Endothelial cell of umbilical vein (primary cell): ENCODE data around the gene MACROD2. TPM values are rescaled to one million over a fixed set of nuclear protein-coding genes. Genes with fewer than 3 reads are reported as not detected.

Experiments
- BruUV-seq: library from RNA; stranded (reverse); fragments of 400-500 nt; replicated peaks from 2 replicates; lab custom pipeline; 2021; lab: Mats Ljungman, UMichigan
- CTCF ChIA-PET: fragments of 300-600, 350-600 bp; sonication (Branson Sonifier 250); formaldehyde crosslinking; loops from one replicate; lab custom pipeline; 2021; ENCODE audit warnings: antibody characterized with exemption, inconsistent platforms; lab: Charles Lee
- POLR2A ChIA-PET: fragments of 300-600, 350-600 bp; sonication (Branson Sonifier 250); formaldehyde crosslinking; loops from one replicate; lab custom pipeline; 2021; ENCODE audit warnings: antibody characterized with exemption, inconsistent platforms; lab: Charles Lee
- DNase-seq: peaks from one replicate; pipeline ENCODE4 v3.0.0-alpha.2; 2011; ENCODE audit warnings: low read depth, low spot score
- FAIRE-seq: peaks from 2 replicates; lab custom pipeline; 2011; peaks lifted over from hg19 to GRCh38; lab: Jason Lieb, UNC
- H2AFZ ChIP-seq: 2 replicates; pipeline ENCODE4 v1.6.0; 2012; ENCODE audit warnings: low read depth, low read length, control low read depth, inconsistent platforms
- H3K27ac ChIP-seq: 2 replicates; pipeline ENCODE4 v1.5.1; 2011; ENCODE audit warnings: low read depth, mild to moderate bottlenecking, control low read depth, low read length, moderate library complexity; ENCODE audit not compliant: insufficient read depth
- H3K27me3 ChIP-seq, 2 experiments: 2 replicates each; pipeline versions ENCODE4 v1.6.0 to v1.6.1; 2011; ENCODE audit warnings: low read length in 2 of 2, mixed read lengths in 1 of 2; ENCODE audit not compliant: control insufficient read depth in 2 of 2, insufficient read depth in 2 of 2
- H3K36me3 ChIP-seq, 2 experiments: 2 replicates in 1 of 2; 3 replicates in 1 of 2; pipeline ENCODE4 v1.5.1; 2011; ENCODE audit warnings: low read length in 2 of 2, mild to moderate bottlenecking in 1 of 2, moderate library complexity in 1 of 2; ENCODE audit not compliant: control insufficient read depth in 2 of 2, insufficient read depth in 2 of 2; ENCODE audit errors: extremely low read depth in 1 of 2
- H3K4me1 ChIP-seq: 3 replicates; pipeline ENCODE4 v1.5.1; 2011; ENCODE audit warnings: mild to moderate bottlenecking, low read length; ENCODE audit not compliant: control insufficient read depth, insufficient read depth; ENCODE audit errors: extremely low read depth
- H3K4me2 ChIP-seq: 2 replicates; pipeline ENCODE4 v1.6.1; 2011; ENCODE audit warnings: low read length, control low read depth, mixed read lengths; ENCODE audit not compliant: insufficient read depth
- H3K4me3 ChIP-seq, 3 experiments: fragments of 200-600 bp in 1 of 3; sonication (generic), shearing (Covaris generic) in 1 of 3; replicated peaks in 1 of 3; 2 replicates each; pipeline ENCODE4 v1.5.1; 2011 to 2016; ENCODE audit warnings: control low read depth in 3 of 3, low read length in 3 of 3, mild to moderate bottlenecking in 2 of 3, inconsistent platforms in 1 of 3, low read depth in 1 of 3, moderate library complexity in 1 of 3; ENCODE audit not compliant: insufficient read depth in 1 of 3
- H3K79me2 ChIP-seq: 2 replicates; pipeline ENCODE4 v1.6.0; 2012; ENCODE audit warnings: low read length, inconsistent platforms; ENCODE audit not compliant: control insufficient read depth, insufficient read depth
- H3K9ac ChIP-seq: replicated peaks from 2 replicates; pipeline ENCODE3; 2011; ENCODE audit warnings: low read length, control low read depth; ENCODE audit not compliant: insufficient read depth; ENCODE audit errors: extremely low read depth
- H3K9me1 ChIP-seq: replicated peaks from 3 replicates; pipeline ENCODE4 v1.6.0; 2011; ENCODE audit warnings: mild to moderate bottlenecking, low read length; ENCODE audit not compliant: control insufficient read depth, insufficient read depth; ENCODE audit errors: extremely low read depth
- H3K9me3 ChIP-seq: replicated peaks from 2 replicates; pipeline ENCODE4 v1.5.1; 2012; ENCODE audit warnings: low read length, inconsistent platforms; ENCODE audit not compliant: control insufficient read depth, insufficient read depth
- H4K20me1 ChIP-seq: replicated peaks from 2 replicates; pipeline ENCODE3; 2011; ENCODE audit warnings: mild to moderate bottlenecking, low read length; ENCODE audit not compliant: control insufficient read depth, insufficient read depth; ENCODE audit errors: extremely low read depth
- EZH2 ChIP-seq: IDR thresholded peaks from 2 replicates; pipeline ENCODE4 v1.6.1; 2012; ENCODE audit warnings: borderline replicate concordance, low read depth, mild to moderate bottlenecking, moderate library complexity, low read length, inconsistent platforms; ENCODE audit not compliant: severe bottlenecking
- FOS ChIP-seq: IDR thresholded peaks from 2 replicates; pipeline ENCODE4 v1.6.1; 2011; ENCODE audit warnings: mild to moderate bottlenecking, low read length, moderate library complexity, borderline replicate concordance; ENCODE audit not compliant: insufficient read depth
- GATA2 ChIP-seq: IDR thresholded peaks from 2 replicates; pipeline ENCODE4 v1.7.0; 2011; ENCODE audit warnings: low read depth, mild to moderate bottlenecking, moderate library complexity, mixed read lengths, low read length; ENCODE audit not compliant: insufficient read length, insufficient read depth
- JUN ChIP-seq: IDR thresholded peaks from 2 replicates; pipeline ENCODE4 v1.6.1; 2011; ENCODE audit warnings: borderline replicate concordance, low read depth; ENCODE audit not compliant: insufficient read length, insufficient read depth
- MAX ChIP-seq: IDR thresholded peaks from 2 replicates; pipeline ENCODE4 v1.6.1; 2011; ENCODE audit not compliant: insufficient read depth, insufficient read length
- MYC ChIP-seq: IDR thresholded peaks from one replicate; pipeline ENCODE4 v1.6.1; 2011; ENCODE audit warnings: mild to moderate bottlenecking, low read depth, low read length
- POLR2A ChIP-seq: IDR thresholded peaks from 2 replicates; pipeline ENCODE4 v1.6.1; 2012; ENCODE audit warnings: low read depth, mild to moderate bottlenecking, control low read depth, low read length
- POLR2AphosphoS5 ChIP-seq: IDR thresholded peaks from 2 replicates; pipeline ENCODE4 v1.6.1; 2012; ENCODE audit warnings: low read depth, mild to moderate bottlenecking, control low read depth, low read length, moderate library complexity; ENCODE audit not compliant: insufficient read depth
- dilution Hi-C: fragments of 300-500 bp; cut with MboI; formaldehyde crosslinking; loops from one replicate; pipeline ENCODE4 v1.15.0; 2019; ENCODE audit warnings: low sequenced_read_pairs; ENCODE audit not compliant: extremely low pct_ligation_motif_present
- intact Hi-C: fragments of 100-400 bp; cut with micrococcal nuclease; formaldehyde crosslinking; loops from one replicate; pipeline ENCODE4 v1.10.0; 2022
- polyA plus RNA-seq, 4 experiments: library from polyadenylated mRNA; depleted of rRNA in 3 of 4; stranded (reverse) in 3 of 4; unstranded in 1 of 4; fragments of >200 nt; gene quantifications; 2 replicates each; pipeline versions ENCODE4 v1.2.1 to v1.2.3, GENCODE V29; 2011 to 2012; ENCODE audit warnings: missing spikeins in 1 of 4
- total RNA-seq: library from RNA; stranded (reverse); gene quantifications from 2 replicates; pipeline ENCODE4 v1.2.3, GENCODE V29; 2021
- TF ChIP-seq, protein P1 (sequence below), 2 donors: IDR thresholded peaks; 1 replicate in 1 of 2; 2 replicates in 1 of 2; pipeline ENCODE4 v1.5.1; 2011; ENCODE audit warnings: low read length in 2 of 2, mild to moderate bottlenecking in 2 of 2, moderate library complexity in 2 of 2, control low read depth in 1 of 2, inconsistent platforms in 1 of 2, low read depth in 1 of 2; ENCODE audit not compliant: insufficient read depth in 1 of 2; ENCODE audit errors: extremely low read depth in 1 of 2

MACROD2 gene
- total and polyA plus RNA-seq, 2 donors (not counting 3 experiments of a cell fraction or from before 2014, with no cell fraction given): 0.11 to 0.73 TPM

DNA sequence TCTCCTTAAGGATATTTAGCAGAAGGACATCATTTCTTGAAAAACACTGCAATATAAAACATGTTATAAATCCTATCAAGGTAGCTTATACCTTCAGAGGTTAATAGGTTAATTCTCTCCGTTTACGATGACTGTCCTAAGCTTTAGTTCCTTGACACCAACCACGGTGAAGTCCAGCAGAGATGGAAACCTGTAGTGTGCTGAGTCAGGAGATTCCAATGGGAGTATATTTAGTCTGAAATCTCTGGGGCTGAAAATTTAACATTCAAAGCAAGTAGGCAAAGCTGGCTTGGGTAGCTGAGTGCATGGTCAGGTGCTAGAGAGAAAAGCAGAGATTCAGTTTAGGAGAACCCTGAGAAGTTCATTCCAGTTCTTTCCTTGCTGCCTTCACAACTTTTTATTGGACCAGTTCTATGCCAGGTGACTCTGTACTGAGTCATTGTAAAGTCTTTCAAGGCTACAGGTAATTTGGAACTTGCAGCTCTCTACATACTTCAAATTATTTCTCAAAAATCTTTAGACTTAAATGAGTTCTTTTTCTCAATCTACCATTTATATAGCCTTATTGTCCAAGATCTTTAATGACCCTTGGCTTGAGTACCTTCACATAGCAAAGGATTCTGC lies 1351.5 kb downstream of the MACROD2 start:
- Histone ChIP-seq H2AFZ (no peak overlapping the region), H3K79me2 (no peaks in the 10 kb centered on the region), H3K27me3 (no peaks in the 10 kb centered on the region), H3K9me1 (no peaks in the 10 kb centered on the region), H4K20me1 (no peaks in the 10 kb centered on the region), H3K4me3 (no peak overlapping the region), H3K9ac (no peak overlapping the region), H3K9me3 (no peaks in the 10 kb centered on the region), H3K27ac (no peak overlapping the region), H3K36me3 (no peaks in the 10 kb centered on the region), H3K4me1 (no peaks in the 10 kb centered on the region), H3K4me2 (no peak overlapping the region)
- no peak for DNase-seq
- ChIA-PET POLR2A (no interaction called here), CTCF (no interaction called here)
- intact Hi-C loops: no loop called here
- BruUV-seq: no TSS peak
- no peak for FAIRE-seq
- dilution Hi-C loops: no loop called here
- TF ChIP-seq GATA2 (no peak), FOS (no peak), POLR2A (no peak), EZH2 (no peak), MAX (no peak), POLR2AphosphoS5 (no peak), MYC (no peak), JUN (no peak)
- TF ChIP-seq, protein P1, sequence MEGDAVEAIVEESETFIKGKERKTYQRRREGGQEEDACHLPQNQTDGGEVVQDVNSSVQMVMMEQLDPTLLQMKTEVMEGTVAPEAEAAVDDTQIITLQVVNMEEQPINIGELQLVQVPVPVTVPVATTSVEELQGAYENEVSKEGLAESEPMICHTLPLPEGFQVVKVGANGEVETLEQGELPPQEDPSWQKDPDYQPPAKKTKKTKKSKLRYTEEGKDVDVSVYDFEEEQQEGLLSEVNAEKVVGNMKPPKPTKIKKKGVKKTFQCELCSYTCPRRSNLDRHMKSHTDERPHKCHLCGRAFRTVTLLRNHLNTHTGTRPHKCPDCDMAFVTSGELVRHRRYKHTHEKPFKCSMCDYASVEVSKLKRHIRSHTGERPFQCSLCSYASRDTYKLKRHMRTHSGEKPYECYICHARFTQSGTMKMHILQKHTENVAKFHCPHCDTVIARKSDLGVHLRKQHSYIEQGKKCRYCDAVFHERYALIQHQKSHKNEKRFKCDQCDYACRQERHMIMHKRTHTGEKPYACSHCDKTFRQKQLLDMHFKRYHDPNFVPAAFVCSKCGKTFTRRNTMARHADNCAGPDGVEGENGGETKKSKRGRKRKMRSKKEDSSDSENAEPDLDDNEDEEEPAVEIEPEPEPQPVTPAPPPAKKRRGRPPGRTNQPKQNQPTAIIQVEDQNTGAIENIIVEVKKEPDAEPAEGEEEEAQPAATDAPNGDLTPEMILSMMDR (IDR thresholded peaks at IDR 0.05; ENCODE audit: extremely low read depth in 1 of 2, insufficient read depth in 1 of 2, low read depth in 1 of 2, low read length in 2 of 2): no peak
